C4-2B (cell line): ENCODE data around the gene ALDOC.

Experiments
- ZFX ChIP-seq: fragments of 450-650 bp; IDR thresholded peaks from 2 replicates; pipeline ENCODE4 v1.6.1; 2017
- TF ChIP-seq, protein P1 (sequence below): fragments of 450-650 bp; conservative IDR thresholded peaks from 2 replicates; pipeline ENCODE4 v1.5.1; 2017; ENCODE audit warnings: mild to moderate bottlenecking

DNA sequence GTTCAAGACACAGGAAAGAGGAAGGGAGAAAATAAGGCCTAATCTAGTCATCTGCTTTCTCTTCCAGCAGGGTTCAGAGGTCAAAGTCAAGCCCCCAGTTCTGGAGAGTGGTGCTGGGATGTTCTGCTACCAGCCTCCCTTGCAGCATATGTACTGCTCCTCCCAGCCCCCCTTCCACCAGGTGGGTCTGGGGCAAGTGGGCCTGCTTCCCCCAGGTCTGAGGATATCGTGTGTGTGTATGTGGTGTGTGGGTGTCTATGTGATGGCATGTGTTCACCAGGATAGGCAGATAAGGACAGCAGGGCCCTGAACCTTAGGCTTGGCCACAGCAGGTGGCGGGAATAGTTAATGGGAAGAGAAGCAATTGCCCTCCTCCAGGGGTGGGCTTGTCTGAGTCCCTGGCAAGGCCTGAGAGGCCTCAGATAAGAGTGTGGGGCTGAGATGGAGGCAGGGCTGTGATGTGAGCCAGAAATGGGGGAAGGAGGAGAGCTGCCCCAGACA, 49.5 kb downstream of the ALDOC start:
- TF ChIP-seq, protein P1, sequence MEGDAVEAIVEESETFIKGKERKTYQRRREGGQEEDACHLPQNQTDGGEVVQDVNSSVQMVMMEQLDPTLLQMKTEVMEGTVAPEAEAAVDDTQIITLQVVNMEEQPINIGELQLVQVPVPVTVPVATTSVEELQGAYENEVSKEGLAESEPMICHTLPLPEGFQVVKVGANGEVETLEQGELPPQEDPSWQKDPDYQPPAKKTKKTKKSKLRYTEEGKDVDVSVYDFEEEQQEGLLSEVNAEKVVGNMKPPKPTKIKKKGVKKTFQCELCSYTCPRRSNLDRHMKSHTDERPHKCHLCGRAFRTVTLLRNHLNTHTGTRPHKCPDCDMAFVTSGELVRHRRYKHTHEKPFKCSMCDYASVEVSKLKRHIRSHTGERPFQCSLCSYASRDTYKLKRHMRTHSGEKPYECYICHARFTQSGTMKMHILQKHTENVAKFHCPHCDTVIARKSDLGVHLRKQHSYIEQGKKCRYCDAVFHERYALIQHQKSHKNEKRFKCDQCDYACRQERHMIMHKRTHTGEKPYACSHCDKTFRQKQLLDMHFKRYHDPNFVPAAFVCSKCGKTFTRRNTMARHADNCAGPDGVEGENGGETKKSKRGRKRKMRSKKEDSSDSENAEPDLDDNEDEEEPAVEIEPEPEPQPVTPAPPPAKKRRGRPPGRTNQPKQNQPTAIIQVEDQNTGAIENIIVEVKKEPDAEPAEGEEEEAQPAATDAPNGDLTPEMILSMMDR = no peak
- TF ChIP-seq ZFX = no peak
